Measurements from ENCODE around the gene SULT6B1. TPM values are rescaled to one million over a fixed set of nuclear protein-coding genes. Genes with fewer than 3 reads are reported as not detected.

Gene SULT6B1
- total and polyA plus RNA-seq, 2 donors (not counting 1 experiment from before 2014, with no cell fraction given) = not detected

GRCh38 chr2:37189452-37190153, 1.1 kb upstream of the SULT6B1 start:
- H3K4me3 Mint-ChIP-seq = no peak overlapping the region
- H3K4me1 Mint-ChIP-seq = no peaks in the 10 kb centered on the region
- H3K36me3 ChIP-seq (replicated peaks in 1 of 2; ENCODE audit: control extremely low read depth in 1 of 2, control insufficient read depth in 1 of 2, extremely low read depth in 1 of 2, insufficient read depth in 2 of 2, low read length in 1 of 2) = no peaks in the 10 kb centered on the region
- ChIA-PET CTCF (interaction anchor here (1.2 kb wide), 1 partner anchor 21 kb away, joined by 4 read pairs; no protein-coding TSS in a partner anchor), POLR2A (no interaction called here)
- no peaks in the 10 kb centered on the region for H3K4me1 ChIP-seq (ENCODE audit: control insufficient read depth in 2 of 2, insufficient read depth in 2 of 2, low read length in 2 of 2)
- H3K9me3 Mint-ChIP-seq (ENCODE audit: insufficient read depth) = no peaks in the 10 kb centered on the region
- TF ChIP-seq EZH2 (IDR thresholded peaks at IDR 0.05; ENCODE audit: borderline replicate concordance, insufficient read depth, low read depth, low read length, poor library complexity, severe bottlenecking) (no peak), CTCF (IDR thresholded peaks at IDR 0.05) (no peak)
- H3K27ac Mint-ChIP-seq = no peak overlapping the region
- H3K79me2 ChIP-seq (ENCODE audit: control insufficient read depth, insufficient read depth, low read length) = no peaks in the 10 kb centered on the region
- ATAC-seq (ENCODE audit: low read depth) (no peak), DNase-seq (no peak)
- peaks cover 0 to 2% (median 0%) of the 10 kb centered on the region in 4 experiments for H3K27me3 ChIP-seq (replicated peaks in 1 of 4; ENCODE audit: control extremely low read depth in 1 of 4, control insufficient read depth in 3 of 4, insufficient read depth in 4 of 4, low read length in 3 of 4)
- 93% methylated on average over 3 of the region's 6 CpGs for WGBS (ENCODE audit: insufficient coverage)
- no peak overlapping the region for H2AFZ ChIP-seq (ENCODE audit: insufficient read depth, low read depth, low read length, poor library complexity, severe bottlenecking)
- no peak overlapping the region for H3K4me3 ChIP-seq (ENCODE audit: control extremely low read depth in 1 of 5, extremely low read depth in 1 of 5, insufficient read depth in 1 of 5, low read depth in 2 of 5, low read length in 4 of 5)
- H3K9ac ChIP-seq (ENCODE audit: low read length) = no peak overlapping the region
- no peaks in the 10 kb centered on the region for H3K9me3 ChIP-seq (ENCODE audit: control extremely low read depth in 1 of 3, control insufficient read depth in 2 of 3, insufficient read depth in 1 of 3, low read length in 2 of 3)
- no peak overlapping the region for H3K27ac ChIP-seq (ENCODE audit: low read length in 2 of 2)
- H4K20me1 ChIP-seq (ENCODE audit: control insufficient read depth, insufficient read depth, low read length, poor library complexity, severe bottlenecking) = no peaks in the 10 kb centered on the region
- intact Hi-C loops (cut with micrococcal nuclease) = no loop called here
- no peak overlapping the region for H3K4me2 ChIP-seq (replicated peaks; ENCODE audit: low read depth, low read length, poor library complexity, severe bottlenecking)
- H3K27me3 Mint-ChIP-seq = peaks cover 9% of the 10 kb centered on the region

Measured in B cell (primary cell).